ENCODE results near the gene FOXL2NB.

DNA sequence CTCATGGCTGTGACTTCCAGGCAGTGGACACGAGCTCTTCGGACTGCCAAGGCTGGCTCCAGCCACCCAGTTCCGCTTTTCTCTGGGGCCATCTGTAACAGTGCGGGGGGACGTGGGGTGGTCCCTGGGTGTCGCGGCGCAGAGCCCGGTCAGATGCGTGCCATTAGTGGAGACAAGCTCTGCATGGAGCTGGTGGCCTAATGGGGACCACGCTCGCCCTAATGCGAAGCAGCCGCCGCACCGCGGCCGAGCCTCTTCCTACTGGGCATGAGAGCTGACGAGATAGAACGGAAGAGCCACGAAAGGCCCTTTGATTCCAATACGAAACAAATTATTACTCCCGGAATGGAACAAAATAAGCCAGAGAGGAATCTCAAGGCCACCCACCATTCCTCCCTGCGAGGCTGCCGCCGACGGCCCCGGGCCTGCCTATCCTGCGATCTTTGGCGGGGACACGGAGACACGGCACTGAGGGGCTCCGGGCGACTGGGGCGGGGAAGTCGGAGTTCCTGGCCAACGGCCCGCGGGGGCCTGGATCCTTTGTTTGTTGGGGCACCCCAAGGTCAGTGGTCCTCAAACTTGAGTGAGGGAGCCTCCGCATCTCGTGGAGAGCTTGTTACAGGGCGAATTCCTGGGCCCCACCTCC lies 18.2 kb upstream of the FOXL2NB start:
- no peak for TF ChIP-seq POLR2AphosphoS5 (IDR thresholded peaks at IDR 0.05; ENCODE audit: borderline replicate concordance, low read depth, low read length)
- TF ChIP-seq EZH2 (IDR thresholded peaks at IDR 0.05): no peak
- TF ChIP-seq FOXP2 (optimal IDR thresholded peaks at IDR 0.05; ENCODE audit: control extremely low read depth, extremely low read length, insufficient read depth): no peak

Measured in SK-N-MC (cell line).